GM12891 (cell line): ENCODE results near the gene F11R.
"Not testable (repeated sequence)": the region's sequence is repeated elsewhere in the genome, so short reads cannot be mapped to it uniquely, and the experiment has no call there.

Experiments
- DNase-seq: peaks from one replicate; pipeline ENCODE4 v3.0.0; 2011; ENCODE audit warnings: low spot score; ENCODE audit not compliant: insufficient read length
- FAIRE-seq: peaks from 2 replicates; lab custom pipeline; 2011; peaks lifted over from hg19 to GRCh38; lab: Jason Lieb, UNC
- PAX5 ChIP-seq: IDR thresholded peaks from 2 replicates; pipeline ENCODE4 v1.6.1; 2011; ENCODE audit warnings: low read length, moderate library complexity, mild to moderate bottlenecking; ENCODE audit not compliant: insufficient read depth, severe bottlenecking
- POLR2A ChIP-seq: IDR thresholded peaks from 2 replicates; pipeline ENCODE4 v1.6.1; 2011; ENCODE audit warnings: low read depth, low read length, control low read depth
- POLR2AphosphoS5 ChIP-seq: IDR thresholded peaks from 2 replicates; pipeline ENCODE4 v1.6.1; 2011; ENCODE audit warnings: low read depth, low read length, control low read depth
- POU2F2 ChIP-seq: IDR thresholded peaks from 2 replicates; pipeline ENCODE4 v1.6.1; 2011; ENCODE audit warnings: low read depth, mild to moderate bottlenecking, control low read depth, low read length, moderate library complexity
- SPI1 ChIP-seq: IDR thresholded peaks from 2 replicates; pipeline ENCODE4 v1.6.1; 2011; ENCODE audit warnings: low read depth, low read length, control low read depth
- TAF1 ChIP-seq: IDR thresholded peaks from 2 replicates; pipeline ENCODE4 v1.6.1; 2011; ENCODE audit warnings: low read depth, low read length, control low read depth

The F11R gene

DNA sequence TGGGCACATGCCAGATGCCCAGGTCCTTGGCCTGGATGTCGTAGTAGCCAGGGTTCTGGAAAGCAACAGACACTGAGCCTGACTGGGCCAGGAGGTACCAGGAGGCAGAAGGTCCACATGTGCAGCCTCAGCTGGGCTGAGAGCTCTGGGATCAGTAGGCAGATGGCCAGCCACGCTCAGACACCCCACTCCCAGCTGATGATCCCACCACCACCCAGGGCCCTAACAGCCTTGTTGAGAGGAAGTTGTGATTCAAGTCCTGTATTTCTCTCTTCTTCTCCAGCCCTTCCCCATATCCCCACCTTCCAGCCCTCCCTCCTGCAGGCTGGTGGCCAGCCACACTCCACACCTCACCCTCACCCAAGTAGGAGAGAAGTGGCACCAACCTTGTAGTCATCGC, 70.3 kb downstream of the F11R start:
- no peak for TF ChIP-seq PAX5
- no peak for TF ChIP-seq POLR2AphosphoS5
- TF ChIP-seq SPI1: no peak
- TF ChIP-seq TAF1: no peak
- TF ChIP-seq POU2F2: no peak
- no peak for TF ChIP-seq POLR2A
- DNase-seq (no peak), FAIRE-seq (no peak)

DNA sequence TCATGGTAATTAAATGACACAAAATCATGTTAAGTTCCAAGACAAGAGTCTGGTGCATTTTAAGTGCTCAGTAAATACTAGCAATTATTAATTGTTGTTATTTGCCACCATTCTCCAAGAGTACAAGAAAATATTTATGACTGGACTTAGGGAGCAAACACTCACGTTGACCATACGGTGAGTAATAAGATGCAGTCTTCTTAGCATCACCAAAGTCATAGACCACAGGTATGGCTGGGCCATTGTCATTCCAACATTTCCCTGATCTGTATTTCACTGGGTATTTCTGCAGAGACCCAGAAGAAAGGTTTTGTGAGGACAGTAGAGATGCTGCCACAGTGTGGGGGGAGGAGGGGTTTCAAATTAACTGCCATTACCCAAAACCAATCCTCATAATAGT, 71.1 kb downstream of the F11R start:
- TF ChIP-seq TAF1 (no peak), POLR2A (no peak), POLR2AphosphoS5 (no peak), SPI1 (no peak), POU2F2 (no peak), PAX5 (no peak)
- FAIRE-seq: no peak
- DNase-seq: no peak

DNA sequence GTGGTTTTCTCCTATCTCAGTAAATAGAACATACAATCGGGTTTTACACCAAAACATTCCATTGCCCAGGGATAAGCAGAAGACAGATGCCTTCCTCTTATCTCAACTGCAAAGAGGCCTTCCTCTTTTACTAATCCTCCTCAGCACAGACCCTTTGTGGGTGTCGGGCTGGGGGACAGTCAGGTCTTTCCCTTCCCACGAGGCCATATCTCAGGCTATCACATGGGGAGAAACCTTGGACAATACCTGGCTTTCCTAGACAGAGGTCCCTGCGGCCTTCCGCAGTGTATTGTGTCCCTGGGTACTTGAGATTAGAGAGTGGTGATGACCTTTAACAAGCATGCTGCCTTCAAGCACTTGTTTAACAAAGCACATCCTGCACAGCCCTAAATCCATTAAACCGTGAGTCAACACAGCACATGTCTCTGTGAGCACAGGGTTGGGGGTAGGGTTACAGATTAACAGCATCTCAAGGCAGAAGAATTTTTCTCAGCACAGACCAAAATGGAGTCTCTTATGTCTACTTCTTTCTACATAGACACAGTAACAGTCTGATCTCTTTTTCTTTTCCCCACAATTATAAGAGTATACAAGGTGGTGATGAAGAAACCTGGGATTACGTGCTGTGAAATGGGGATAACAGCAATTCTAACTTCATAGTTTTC, 71.6 kb downstream of the F11R start:
- not testable (repeated sequence) for FAIRE-seq, DNase-seq

DNA sequence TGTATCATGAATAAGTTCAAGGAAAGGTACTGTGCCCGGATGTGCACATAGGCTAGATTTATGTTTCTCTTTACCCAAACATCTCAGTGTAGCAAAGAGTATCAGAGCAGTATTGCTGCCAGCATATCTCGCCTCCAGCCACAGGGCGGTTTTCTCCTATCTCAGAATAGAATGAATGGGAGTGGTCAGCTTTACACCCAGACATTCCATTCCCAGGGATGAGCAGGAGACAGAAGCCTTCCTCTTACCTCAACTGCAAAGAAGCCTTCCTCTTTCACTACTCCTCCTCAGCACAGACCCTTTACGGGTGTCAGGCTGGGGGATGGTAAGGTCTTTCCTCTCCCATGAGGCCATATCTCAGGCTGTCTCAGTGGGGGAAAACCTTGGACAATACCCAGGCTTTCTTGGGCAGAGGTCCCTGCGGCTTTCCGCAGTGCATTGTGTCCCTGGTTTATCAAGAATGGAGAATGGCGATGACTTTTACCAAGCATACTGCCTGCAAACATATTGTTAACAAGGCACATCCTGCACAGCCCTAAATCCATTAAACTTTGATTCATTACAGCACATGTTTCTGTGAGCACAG, 73.7 kb downstream of the F11R start:
- DNase-seq, FAIRE-seq: not testable (repeated sequence)

DNA sequence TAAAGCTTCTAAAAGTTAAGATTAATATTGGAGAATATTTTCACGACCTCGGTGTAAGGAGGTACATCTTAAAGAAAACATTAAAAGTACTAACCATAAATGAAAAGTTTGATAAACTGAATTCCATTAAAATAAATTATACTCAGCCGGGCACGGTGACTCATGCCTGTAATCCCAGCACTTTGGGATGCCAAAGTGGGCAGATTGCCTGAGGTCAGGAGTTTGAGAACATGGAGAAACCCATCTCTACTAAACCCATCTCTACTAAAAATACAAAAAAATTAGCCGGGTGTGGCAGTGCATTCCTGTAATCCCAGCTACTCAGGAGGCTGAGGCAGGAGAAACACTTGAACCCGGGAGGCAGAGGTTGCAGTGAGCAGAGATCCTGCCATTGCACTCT, 75.1 kb downstream of the F11R start:
- FAIRE-seq, DNase-seq: not testable (repeated sequence)
